ENCODE data around the gene MAT2A. TPM values are rescaled to one million over a fixed set of nuclear protein-coding genes. Genes with fewer than 3 reads are reported as not detected.
A peak's percentile ranks its signal among the peaks of the same experiment; 100 is the strongest.

Gene MAT2A
- polyA plus RNA-seq, 1 donor (not counting 4 experiments of a cell fraction or from before 2014, with no cell fraction given): 353 TPM

GRCh38 chr2:85504778-85505261 lies 34.1 kb upstream of the MAT2A start:
- Histone ChIP-seq H3K9ac (ENCODE audit: control insufficient read depth, extremely low read depth, insufficient read depth, low read length) (peak overlapping the region; percentile 68), H3K36me3 (ENCODE audit: control insufficient read depth in 2 of 2, extremely low read depth in 1 of 2, insufficient read depth in 2 of 2, low read length in 2 of 2) (no peaks in the 10 kb centered on the region), H2AFZ (ENCODE audit: control insufficient read depth, low read length) (no peak overlapping the region), H3K79me2 (ENCODE audit: control insufficient read depth, insufficient read depth, low read length) (no peaks in the 10 kb centered on the region), H3K27ac (ENCODE audit: control insufficient read depth, insufficient read depth, low read length) (peak overlapping the region; percentile 91), H3K4me3 (ENCODE audit: control insufficient read depth in 2 of 3, extremely low read depth in 1 of 3, insufficient read depth in 2 of 3, low read depth in 1 of 3, low read length in 3 of 3) (no peak overlapping the region), H4K20me1 (ENCODE audit: control insufficient read depth, extremely low read depth, insufficient read depth, low read length) (no peaks in the 10 kb centered on the region), H3K9me3 (ENCODE audit: control insufficient read depth, low read depth, low read length) (no peaks in the 10 kb centered on the region), H3K9me1 (ENCODE audit: control insufficient read depth, extremely low read depth, insufficient read depth, low read length) (no peaks in the 10 kb centered on the region), H3K4me1 (ENCODE audit: control insufficient read depth, extremely low read depth, insufficient read depth, low read length) (peaks cover 42% of the 10 kb centered on the region), H3K27me3 (ENCODE audit: control insufficient read depth, extremely low read depth, insufficient read depth, low read length) (no peaks in the 10 kb centered on the region), H3K4me2 (ENCODE audit: control insufficient read depth, extremely low read depth, insufficient read depth, low read depth, low read length) (peak overlapping the region; percentile 31)
- TF ChIP-seq EZH2 (IDR thresholded peaks at IDR 0.05; ENCODE audit: low read length): no peak
- dilution Hi-C loops (cut with MboI; ENCODE audit: extremely low pct_ligation_motif_present, low sequenced_read_pairs): no loop called here
- DNase-seq (ENCODE audit: low read depth, low spot score): peak; percentile 100
- FAIRE-seq: peak; percentile 99

GRCh38 chr2:85505551-85506238 lies 33.3 kb upstream of the MAT2A start:
- Histone ChIP-seq H3K36me3 (ENCODE audit: control insufficient read depth in 2 of 2, extremely low read depth in 1 of 2, insufficient read depth in 2 of 2, low read length in 2 of 2) (no peaks in the 10 kb centered on the region), H3K9me1 (ENCODE audit: control insufficient read depth, extremely low read depth, insufficient read depth, low read length) (no peaks in the 10 kb centered on the region), H3K9ac (ENCODE audit: control insufficient read depth, extremely low read depth, insufficient read depth, low read length) (peak overlapping the region; percentile 34), H3K4me2 (ENCODE audit: control insufficient read depth, extremely low read depth, insufficient read depth, low read depth, low read length) (peak overlapping the region; percentile 31), H3K27me3 (ENCODE audit: control insufficient read depth, extremely low read depth, insufficient read depth, low read length) (no peaks in the 10 kb centered on the region), H3K27ac (ENCODE audit: control insufficient read depth, insufficient read depth, low read length) (peak overlapping the region; percentile 91), H3K4me3 (ENCODE audit: control insufficient read depth in 2 of 3, extremely low read depth in 1 of 3, insufficient read depth in 2 of 3, low read depth in 1 of 3, low read length in 3 of 3) (no peak overlapping the region), H2AFZ (ENCODE audit: control insufficient read depth, low read length) (no peak overlapping the region), H3K9me3 (ENCODE audit: control insufficient read depth, low read depth, low read length) (no peaks in the 10 kb centered on the region), H4K20me1 (ENCODE audit: control insufficient read depth, extremely low read depth, insufficient read depth, low read length) (no peaks in the 10 kb centered on the region), H3K4me1 (ENCODE audit: control insufficient read depth, extremely low read depth, insufficient read depth, low read length) (peaks cover 37% of the 10 kb centered on the region), H3K79me2 (ENCODE audit: control insufficient read depth, insufficient read depth, low read length) (no peaks in the 10 kb centered on the region)
- dilution Hi-C loops (cut with MboI; ENCODE audit: extremely low pct_ligation_motif_present, low sequenced_read_pairs): no loop called here
- DNase-seq (ENCODE audit: low read depth, low spot score) (no peak), FAIRE-seq (no peak)
- TF ChIP-seq EZH2 (IDR thresholded peaks at IDR 0.05; ENCODE audit: low read length) (no peak), CTCF (optimal IDR thresholded peaks at IDR 0.05 in 1 of 3, IDR thresholded peaks at IDR 0.05 in 1 of 3, conservative IDR thresholded peaks at IDR 0.05 in 1 of 3; ENCODE audit: extremely low read depth in 1 of 3, insufficient read depth in 2 of 3, low read length in 3 of 3) (no peak)
